ENCODE results near the gene NPC1. TPM values are rescaled to one million over a fixed set of nuclear protein-coding genes. Genes with fewer than 3 reads are reported as not detected.

Gene NPC1
- total RNA-seq, 4 donors from 2014 or later = 35.7 to 99.4 (median 46.2) TPM

DNA sequence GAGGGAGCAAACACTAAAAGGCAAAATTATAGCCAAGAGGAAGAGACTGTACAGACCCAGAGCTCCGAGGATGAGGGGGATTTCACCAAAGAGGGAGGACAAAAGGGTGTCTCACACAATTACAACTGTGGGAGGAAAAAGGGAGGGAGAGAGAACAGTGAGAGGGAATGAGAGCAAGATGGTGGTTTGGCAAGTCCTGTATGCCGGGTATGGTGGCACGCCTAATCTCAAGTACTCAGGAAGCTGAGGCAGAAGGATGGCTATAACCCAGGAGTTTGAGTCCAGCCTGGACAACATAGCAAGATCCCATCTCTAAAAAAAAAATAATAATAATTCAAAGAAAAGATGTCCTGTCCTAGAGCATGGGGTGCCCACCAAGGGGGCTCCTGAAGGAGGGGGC, 34.3 kb downstream of the NPC1 start:
- intact Hi-C loops (cut with DNase I; ENCODE audit: low total_unique reads) (no loop called here), in situ Hi-C loops (cut with MboI; ENCODE audit: low sequenced_read_pairs in 4 of 4) (no loop called here)

DNA sequence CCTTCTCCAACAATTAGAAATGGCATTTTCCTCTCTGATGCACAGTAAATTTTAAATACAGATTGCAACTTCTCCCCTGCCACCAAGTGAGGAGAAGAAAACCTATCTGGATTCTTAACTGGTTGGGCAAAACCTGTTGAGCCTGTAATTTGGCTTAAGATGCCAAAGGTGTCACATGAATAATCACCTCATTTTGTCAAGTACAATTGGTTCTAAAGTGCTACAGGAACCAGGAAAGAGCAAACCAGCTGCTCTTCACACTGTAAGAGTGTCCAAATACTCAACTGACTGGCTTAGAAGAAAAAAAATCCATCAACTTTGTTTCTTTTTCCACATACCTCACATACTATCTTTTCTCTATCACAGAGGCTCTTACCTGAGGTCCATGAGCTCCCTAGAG, 35.4 kb downstream of the NPC1 start:
- in situ Hi-C loops (cut with MboI; ENCODE audit: low sequenced_read_pairs in 4 of 4) (no loop called here), intact Hi-C loops (cut with DNase I; ENCODE audit: low total_unique reads) (no loop called here)
- no peak for ATAC-seq
- Histone ChIP-seq H3K4me1 (no peaks in the 10 kb centered on the region), H3K4me3 (no peak overlapping the region), H3K27ac (no peak overlapping the region), H3K36me3 (peaks cover 0 to 92% of the 10 kb centered on the region in 2 donors), H3K27me3 (no peaks in the 10 kb centered on the region), H3K9me3 (no peaks in the 10 kb centered on the region)
- DNase-seq = no peak
- TF ChIP-seq POLR2A (IDR thresholded peaks at IDR 0.05) = no peak
- TF ChIP-seq, protein P1, sequence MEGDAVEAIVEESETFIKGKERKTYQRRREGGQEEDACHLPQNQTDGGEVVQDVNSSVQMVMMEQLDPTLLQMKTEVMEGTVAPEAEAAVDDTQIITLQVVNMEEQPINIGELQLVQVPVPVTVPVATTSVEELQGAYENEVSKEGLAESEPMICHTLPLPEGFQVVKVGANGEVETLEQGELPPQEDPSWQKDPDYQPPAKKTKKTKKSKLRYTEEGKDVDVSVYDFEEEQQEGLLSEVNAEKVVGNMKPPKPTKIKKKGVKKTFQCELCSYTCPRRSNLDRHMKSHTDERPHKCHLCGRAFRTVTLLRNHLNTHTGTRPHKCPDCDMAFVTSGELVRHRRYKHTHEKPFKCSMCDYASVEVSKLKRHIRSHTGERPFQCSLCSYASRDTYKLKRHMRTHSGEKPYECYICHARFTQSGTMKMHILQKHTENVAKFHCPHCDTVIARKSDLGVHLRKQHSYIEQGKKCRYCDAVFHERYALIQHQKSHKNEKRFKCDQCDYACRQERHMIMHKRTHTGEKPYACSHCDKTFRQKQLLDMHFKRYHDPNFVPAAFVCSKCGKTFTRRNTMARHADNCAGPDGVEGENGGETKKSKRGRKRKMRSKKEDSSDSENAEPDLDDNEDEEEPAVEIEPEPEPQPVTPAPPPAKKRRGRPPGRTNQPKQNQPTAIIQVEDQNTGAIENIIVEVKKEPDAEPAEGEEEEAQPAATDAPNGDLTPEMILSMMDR (IDR thresholded peaks at IDR 0.05 in 4 of 5, conservative IDR thresholded peaks at IDR 0.05 in 1 of 5) = no peak

More for the DNA sequence above, 34.3 kb downstream of the NPC1 start:
- TF ChIP-seq, protein P1 (IDR thresholded peaks at IDR 0.05 in 4 of 5, conservative IDR thresholded peaks at IDR 0.05 in 1 of 5) = no peak
- no peak for TF ChIP-seq POLR2A (IDR thresholded peaks at IDR 0.05)
- Histone ChIP-seq H3K4me3 (no peak overlapping the region), H3K27me3 (no peaks in the 10 kb centered on the region), H3K36me3 (peaks cover 0 to 94% of the 10 kb centered on the region in 2 donors), H3K4me1 (no peaks in the 10 kb centered on the region), H3K9me3 (no peaks in the 10 kb centered on the region), H3K27ac (no peak overlapping the region)
- no peak for ATAC-seq
- no peak for DNase-seq

DNA sequence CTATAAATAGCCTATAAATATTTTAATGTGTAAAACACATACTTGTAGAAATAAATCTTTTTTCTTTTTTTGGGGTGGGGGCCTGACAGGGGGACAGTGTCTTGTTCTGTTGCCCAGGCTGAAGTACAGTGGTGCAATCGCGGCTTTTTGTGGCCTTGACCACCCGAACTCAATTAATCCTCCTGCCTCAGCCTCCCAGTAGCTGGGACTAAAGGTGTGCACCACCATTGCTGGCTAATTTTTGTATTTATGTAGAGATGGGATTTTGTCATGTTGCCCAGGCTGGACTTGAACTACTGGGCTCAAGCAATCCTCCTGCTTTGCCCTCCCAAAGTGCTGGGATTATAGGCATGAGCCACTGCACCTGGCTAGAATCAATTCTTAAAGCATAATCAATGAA, 37.6 kb downstream of the NPC1 start:
- ATAC-seq (no peak), DNase-seq (no peak)
- Histone ChIP-seq H3K36me3 (peaks cover 7 to 91% of the 10 kb centered on the region in 2 donors), H3K9me3 (no peaks in the 10 kb centered on the region), H3K4me1 (no peaks in the 10 kb centered on the region), H3K27me3 (no peaks in the 10 kb centered on the region), H3K4me3 (no peak overlapping the region), H3K27ac (no peak overlapping the region)
- no peak for TF ChIP-seq POLR2A (IDR thresholded peaks at IDR 0.05)
- TF ChIP-seq, protein P1 (IDR thresholded peaks at IDR 0.05 in 4 of 5, conservative IDR thresholded peaks at IDR 0.05 in 1 of 5) = no peak
- intact Hi-C loops (cut with DNase I; ENCODE audit: low total_unique reads) (no loop called here), in situ Hi-C loops (cut with MboI; ENCODE audit: low sequenced_read_pairs in 4 of 4) (no loop called here)

DNA sequence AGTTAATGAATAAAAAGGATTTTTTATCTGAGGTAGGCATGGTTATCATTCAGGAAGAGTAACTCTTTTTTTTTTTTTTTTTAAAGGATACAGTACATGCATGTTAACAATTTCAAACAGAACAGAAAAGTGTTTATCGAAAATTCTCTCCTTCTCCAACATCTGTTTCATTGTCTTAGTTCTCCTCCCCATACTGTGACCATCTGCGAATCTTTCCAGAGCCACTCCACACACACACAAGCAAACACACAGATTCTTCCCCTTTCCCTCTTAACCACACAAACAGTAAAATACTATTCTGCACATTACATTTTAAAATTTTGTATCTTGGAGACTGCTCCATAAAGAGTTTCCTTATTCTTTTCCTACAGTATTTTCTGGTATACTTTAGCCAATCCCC, 38.0 kb downstream of the NPC1 start:
- intact Hi-C loops (cut with DNase I; ENCODE audit: low total_unique reads) = no loop called here
- H3K36me3 ChIP-seq = peaks cover 7 to 91% of the 10 kb centered on the region in 2 donors
- no peaks in the 10 kb centered on the region for H3K27me3 ChIP-seq
- no peak overlapping the region for H3K4me3 ChIP-seq
- in situ Hi-C loops (cut with MboI; ENCODE audit: low sequenced_read_pairs in 4 of 4) = no loop called here
- no peaks in the 10 kb centered on the region for H3K9me3 ChIP-seq
- ATAC-seq (no peak), DNase-seq (no peak)
- H3K27ac ChIP-seq = no peak overlapping the region
- H3K4me1 ChIP-seq = no peaks in the 10 kb centered on the region
- no peak for TF ChIP-seq POLR2A (IDR thresholded peaks at IDR 0.05)
- TF ChIP-seq, protein P1 (IDR thresholded peaks at IDR 0.05 in 4 of 5, conservative IDR thresholded peaks at IDR 0.05 in 1 of 5) = no peak

DNA sequence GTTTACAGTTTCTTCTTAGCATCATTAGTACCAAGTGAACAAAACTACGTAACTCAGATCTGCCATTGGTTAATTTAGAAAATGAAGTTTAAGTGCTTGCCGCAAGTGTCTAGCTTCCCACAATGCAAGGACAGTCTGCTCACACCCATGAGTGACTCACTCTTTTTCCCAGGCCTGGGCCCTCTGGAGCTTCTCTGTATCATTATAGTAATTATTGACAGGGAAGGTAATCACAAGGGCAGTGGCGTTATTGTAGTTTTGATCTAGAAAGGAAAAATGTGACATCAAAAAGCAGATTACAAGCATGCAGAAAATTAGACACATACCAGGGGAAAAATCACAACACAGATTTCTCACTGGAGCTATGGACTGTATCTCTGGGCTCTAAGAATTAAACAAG, 38.5 kb downstream of the NPC1 start:
- in situ Hi-C loops (cut with MboI; ENCODE audit: low sequenced_read_pairs in 4 of 4) (no loop called here), intact Hi-C loops (cut with DNase I; ENCODE audit: low total_unique reads) (no loop called here)
- DNase-seq (no peak), ATAC-seq (no peak)
- Histone ChIP-seq H3K9me3 (no peaks in the 10 kb centered on the region), H3K4me3 (no peak overlapping the region), H3K27me3 (no peaks in the 10 kb centered on the region), H3K36me3 (peaks cover 7 to 91% of the 10 kb centered on the region in 2 donors), H3K27ac (no peak overlapping the region), H3K4me1 (no peaks in the 10 kb centered on the region)
- TF ChIP-seq, protein P1 (IDR thresholded peaks at IDR 0.05 in 4 of 5, conservative IDR thresholded peaks at IDR 0.05 in 1 of 5) = no peak
- no peak for TF ChIP-seq POLR2A (IDR thresholded peaks at IDR 0.05)
